Measurements from ENCODE around the gene CLEC18C. TPM values are rescaled to one million over a fixed set of nuclear protein-coding genes. Genes with fewer than 3 reads are reported as not detected.
"Not testable (repeated sequence)": the region's sequence is repeated elsewhere in the genome, so short reads cannot be mapped to it uniquely, and the experiment has no call there.

CLEC18C gene
- total RNA-seq, 1 donor from 2014 or later, result not detected

DNA sequence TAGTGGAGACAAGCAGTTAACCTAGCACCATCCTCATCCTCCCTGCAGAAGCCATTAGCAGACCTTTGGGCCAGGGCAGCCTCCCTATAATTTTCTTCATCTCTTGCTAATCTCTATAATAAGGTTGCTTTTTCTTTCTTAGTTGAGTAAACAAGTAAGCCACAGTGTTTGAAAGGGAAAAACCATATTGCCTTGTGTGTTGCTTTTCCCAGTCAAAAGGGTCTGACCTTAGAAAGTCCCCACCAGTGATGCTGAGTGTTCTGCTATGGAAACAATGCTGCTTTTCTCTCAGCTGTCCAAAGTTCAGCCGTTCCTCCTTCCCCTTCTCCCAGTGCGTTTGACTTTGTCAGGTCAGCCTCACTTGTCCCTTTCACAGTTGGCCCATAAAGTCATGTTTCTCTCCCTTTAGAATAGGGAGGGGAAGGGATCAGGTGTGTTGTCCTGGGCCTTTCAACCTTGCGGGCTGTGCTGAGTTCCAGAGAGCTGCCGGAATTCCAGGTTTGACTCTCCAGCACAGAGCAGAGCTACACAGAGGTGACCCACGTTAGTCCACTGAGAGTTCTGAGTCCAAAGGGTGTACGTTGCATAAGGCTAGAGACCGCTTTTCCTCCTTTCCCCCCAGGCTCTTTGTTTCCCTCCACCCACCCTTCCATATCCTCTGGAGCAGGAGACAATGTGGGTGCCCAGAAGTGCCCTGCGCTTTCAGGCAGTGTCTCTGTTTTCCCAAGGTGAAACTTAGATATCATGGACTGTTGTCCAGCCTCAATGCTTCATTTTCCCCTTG lies 15.9 kb upstream of the CLEC18C start:
- DNase-seq, result no peak
- no peak for ATAC-seq
- intact Hi-C loops (cut with micrococcal nuclease), result no loop called here

DNA sequence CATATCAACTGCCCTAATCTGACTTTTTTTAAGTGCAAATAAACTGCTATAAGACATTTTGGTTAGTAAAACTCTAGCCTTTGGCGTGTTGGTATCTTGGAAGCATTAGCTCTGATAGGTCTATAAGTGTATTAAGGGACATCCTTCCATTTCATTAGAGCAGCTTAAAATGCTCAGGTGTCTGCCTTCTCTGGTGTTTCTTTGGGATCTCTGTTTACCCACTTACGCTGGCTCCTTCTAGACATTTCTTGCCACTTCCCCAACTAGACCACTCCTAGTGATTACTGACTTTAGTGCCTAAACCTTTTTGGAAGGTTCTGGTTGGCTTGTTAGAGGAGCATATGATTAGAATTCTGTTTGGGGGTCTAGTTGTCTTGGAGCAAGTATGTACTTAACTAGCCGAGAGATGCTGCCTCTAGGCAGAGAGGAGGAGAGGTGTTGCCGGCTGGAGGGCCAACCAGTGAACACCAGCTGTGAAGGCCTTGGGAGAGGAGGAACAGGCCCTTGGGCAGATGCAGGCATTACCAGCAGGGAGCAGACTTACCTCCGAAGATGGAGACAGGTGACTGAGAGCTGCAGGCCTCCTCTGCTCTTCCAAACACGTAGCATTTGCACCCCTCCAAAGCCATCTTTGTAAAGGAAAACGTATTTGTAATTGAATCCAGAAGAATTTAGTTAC lies 15.2 kb upstream of the CLEC18C start:
- ATAC-seq (no peak), DNase-seq (no peak)
- intact Hi-C loops (cut with micrococcal nuclease), result no loop called here

DNA sequence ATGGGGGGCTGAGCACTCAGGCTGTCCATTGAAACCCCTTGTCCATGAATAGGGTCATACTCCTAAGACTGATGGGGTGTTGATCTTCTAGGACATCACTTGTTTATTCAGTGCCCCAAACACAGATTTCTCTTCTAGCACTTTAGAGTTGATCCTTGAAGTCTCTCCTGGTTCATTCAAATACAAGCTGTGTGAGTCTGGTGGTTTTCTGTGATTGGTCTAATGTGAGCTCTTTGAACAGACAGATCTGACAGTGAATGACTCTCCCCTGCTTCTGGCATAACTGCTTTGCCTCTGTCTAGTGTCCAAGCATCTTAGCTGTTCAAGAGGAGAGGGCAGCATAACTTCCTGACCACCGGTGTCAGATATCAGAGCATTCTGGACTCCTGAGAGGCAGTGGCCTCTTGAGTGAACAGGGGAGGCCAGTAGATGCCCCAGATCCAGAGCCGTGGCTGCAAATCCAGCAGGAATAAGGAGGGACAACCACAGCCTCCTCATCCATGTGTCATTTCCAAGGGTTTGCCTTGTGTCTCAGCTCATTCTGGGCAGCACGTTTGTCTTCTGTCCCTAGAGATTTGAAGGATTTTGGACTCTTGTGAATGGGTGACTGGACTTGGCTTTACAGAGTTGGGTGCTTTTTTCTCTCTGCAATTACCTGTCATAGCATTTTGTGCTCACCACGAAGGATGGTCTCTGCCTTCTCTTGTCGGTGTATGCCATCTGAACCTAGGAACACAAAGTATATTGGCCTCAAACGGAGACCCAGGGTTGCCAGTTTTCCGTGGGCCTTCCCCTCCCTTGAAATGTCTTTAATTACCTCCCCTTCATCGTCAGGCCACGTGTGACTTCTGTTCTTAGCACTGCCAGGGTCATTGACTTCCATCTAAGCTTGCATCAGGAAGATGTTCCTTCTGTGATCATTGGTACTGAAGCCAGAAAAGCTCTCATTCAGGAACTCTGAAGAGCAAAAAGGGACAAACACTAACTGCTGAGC lies 13.9 kb upstream of the CLEC18C start:
- intact Hi-C loops (cut with micrococcal nuclease), result no loop called here
- ATAC-seq (no peak), DNase-seq (no peak)

DNA sequence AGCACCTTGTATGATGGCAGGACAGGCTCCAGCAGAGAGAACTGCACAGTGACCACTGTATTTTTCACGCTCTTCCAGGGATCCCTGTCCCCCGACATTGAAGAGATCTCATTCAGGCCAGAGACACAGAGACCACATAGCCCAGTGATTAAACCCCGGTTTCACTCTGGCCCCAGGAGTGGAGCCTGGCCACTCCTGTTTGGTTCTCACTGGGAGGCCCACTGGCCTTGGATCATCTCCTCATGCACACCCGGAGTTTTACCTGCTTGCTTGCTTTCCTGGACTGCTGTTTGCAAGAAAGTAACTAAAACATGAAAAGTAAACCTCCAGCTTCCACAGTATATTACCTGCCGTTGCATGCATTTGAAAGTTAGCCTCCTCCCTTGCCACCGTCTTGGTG lies 13.2 kb upstream of the CLEC18C start:
- ATAC-seq (no peak), DNase-seq (no peak)
- intact Hi-C loops (cut with micrococcal nuclease), result no loop called here

DNA sequence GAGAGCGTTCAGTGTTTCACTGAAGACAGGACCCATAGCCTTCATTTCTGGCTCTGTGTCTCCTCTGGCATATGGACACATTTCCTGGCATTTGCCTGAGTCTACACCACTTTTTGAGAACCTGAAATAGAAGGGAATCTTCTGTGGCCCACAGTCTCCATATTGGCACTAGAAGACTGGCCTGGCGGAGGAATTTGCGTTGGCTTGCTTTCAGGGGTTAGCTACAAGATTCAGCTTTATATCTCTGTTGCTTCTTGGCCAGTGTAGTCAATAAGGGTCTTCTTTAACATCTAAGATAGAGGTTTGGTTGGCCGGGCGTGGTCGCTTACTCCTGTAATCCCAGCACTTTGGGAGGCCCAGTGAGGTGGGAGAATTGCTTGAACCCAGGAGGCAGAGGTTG lies 12.8 kb upstream of the CLEC18C start:
- DNase-seq (no peak), ATAC-seq (no peak)
- intact Hi-C loops (cut with micrococcal nuclease), result no loop called here

DNA sequence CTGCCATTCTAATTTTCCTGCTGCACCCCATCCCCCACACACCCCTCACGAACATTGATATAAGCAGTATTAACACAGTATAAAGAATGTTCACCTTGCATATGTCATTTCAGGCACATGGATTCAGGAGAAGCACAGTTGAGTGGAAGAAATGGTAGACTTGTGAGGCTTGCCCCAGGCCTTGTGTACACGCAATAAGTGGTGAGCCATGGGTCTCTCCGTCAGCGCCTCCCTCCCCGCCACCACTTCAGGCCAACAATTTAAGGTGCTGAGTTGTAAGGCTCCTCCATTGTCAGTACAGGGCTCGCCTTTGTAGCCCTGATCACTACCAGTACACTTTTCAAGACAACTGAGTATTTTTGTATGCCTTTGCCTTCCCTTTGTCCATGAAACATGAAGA lies 12.2 kb upstream of the CLEC18C start:
- ATAC-seq, result no peak
- DNase-seq, result no peak
- intact Hi-C loops (cut with micrococcal nuclease), result no loop called here

DNA sequence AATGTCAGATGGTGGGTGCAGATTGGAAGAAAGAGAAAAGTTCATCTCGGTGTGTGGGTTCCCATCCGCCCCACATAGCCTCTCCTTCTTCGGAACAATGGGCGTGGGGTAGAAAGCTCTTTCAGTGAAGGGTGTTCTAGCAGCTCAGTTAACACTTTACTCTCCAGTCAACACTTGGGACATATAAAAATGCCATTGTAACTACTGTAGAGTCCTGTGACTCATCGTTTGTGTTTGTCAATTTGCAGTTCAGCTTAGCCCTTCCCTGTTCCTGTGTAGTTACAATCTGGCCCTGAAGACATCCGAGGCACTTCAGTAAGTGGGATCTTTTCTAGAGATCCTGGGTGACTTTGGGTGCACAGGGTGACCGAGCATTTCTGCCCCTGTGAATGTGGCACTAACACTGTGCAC lies 11.5 kb upstream of the CLEC18C start:
- intact Hi-C loops (cut with micrococcal nuclease), result no loop called here

DNA sequence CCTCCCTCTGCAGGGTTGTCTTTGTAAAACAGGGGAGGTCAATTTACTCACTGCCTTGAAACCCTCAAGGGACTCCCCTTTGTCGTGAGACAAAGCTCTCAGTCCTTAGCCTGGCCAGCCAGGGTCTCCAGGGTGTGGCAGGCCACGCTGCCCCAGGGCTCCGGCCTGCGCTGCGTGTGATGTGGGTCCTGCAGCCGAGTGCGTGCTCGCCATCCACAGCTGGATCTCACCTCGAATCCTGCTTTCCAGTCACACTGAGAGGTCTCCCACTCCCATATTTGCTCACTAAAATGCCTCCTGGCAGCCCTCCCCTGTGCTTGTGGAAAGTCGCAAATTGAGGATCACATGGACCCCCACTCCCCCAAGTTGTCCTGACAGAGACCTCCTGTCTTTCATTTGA lies 10.0 kb upstream of the CLEC18C start:
- intact Hi-C loops (cut with micrococcal nuclease), result no loop called here
- DNase-seq, result no peak
- no peak for ATAC-seq

More for the DNA sequence above, 11.5 kb upstream of the CLEC18C start:
- no peak for DNase-seq
- ATAC-seq, result no peak

DNA sequence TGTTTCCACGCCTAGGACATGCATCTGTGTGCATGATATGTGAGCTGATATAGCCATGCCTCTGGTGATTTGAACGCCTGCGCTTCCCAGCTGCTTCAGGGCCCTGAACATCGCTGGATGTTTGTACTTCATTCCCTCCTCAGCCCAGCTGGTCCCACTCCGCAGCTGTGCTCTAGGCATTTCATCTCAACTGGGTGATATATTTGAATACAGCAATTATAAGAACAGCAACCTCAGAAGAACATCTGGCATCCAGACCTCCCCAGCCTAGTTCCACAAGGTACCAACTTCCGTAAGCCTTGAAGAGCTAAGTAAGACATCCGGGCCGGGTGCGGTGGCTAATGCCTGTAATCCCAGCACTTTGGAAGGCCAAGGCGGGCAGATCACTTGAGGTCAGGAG lies 6.9 kb upstream of the CLEC18C start:
- DNase-seq; intact Hi-C loops (cut with micrococcal nuclease): not testable (repeated sequence)
- peak; percentile 57 for ATAC-seq

DNA sequence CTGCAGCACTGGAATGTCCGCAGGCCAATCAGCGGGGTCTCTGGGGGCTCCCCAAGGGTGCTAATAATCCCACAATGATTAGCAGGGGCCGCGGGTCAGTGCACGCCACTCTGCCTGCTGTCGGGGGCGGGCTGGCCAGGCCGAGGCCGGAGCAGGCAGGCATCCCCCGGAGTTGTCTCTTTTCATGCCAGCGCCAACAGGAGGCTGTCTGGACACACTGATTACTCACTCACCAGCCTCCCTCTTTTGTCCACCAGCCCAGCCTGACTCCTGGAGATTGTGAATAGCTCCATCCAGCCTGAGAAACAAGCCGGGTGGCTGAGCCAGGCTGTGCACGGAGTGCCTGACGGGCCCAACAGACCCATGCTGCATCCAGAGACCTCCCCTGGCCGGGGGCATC lies 329 bp downstream of the CLEC18C start:
- ATAC-seq; DNase-seq; intact Hi-C loops (cut with micrococcal nuclease): not testable (repeated sequence)

DNA sequence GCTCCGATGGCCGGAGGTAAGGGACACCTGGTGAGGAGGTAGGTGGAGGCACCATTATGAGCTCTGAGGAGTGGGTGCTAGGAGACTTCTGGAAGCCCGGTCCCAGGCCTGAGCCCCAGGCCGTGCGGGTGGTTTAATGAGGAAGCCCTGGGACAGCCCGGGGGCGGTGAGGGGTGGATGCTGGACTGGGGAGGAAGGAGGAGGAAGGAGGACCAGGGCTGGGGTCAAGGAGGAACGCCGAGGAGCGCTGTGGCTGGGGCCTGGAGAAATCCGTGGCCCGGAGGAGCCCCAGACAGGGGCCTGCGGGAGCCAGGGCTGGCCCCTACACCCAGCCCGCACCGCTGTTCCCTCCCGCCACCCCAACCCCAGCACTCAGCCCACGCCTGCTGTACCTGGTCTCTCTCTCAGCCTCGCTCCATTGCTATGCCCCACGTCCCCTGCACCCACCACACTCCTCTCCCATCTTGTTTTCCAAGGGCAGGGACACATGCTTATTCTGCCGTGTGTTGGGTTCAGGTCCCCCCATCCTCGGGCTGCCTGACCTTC lies 873 bp downstream of the CLEC18C start:
- DNase-seq; intact Hi-C loops (cut with micrococcal nuclease): not testable (repeated sequence)
- peak; percentile 17 for ATAC-seq

DNA sequence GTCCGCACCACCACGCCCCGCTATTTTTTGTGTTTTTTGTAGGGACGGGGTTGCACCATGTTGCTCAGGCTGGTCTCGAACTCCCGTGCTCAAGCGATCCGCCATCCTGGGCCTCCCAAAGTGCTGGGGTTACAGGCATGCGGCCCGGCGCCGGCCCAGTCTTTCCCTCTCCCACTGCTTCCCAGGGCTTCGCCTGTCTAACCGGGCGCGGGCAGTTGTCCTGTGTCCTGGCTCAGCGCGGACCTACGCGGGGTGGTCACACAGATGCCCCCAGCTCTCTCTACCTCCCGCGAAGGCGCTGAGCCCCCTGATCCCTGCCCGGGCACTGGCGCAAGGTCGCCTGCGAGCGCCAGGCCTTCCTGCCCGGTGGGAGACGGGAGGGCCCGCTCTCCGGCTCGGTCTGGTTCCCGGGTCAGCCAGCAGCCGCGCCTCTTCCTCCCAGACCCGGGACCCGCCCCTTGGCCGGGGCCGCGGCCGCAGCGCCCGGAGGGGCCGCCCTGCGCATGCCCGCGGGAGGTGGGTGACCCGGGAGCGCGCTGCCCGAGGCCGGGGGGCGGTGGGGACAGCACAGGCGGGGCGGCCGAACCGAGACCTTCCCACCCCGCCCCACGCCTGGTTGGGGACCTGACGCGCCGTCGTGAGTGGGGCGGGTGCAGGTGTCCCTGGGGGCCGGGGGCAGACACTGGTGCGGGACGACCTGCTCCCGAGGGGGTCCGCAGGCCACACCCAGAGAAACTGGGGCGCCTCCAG lies 14.4 kb downstream of the CLEC18C start:
- ATAC-seq (peak; percentile 98), DNase-seq (peak; percentile 51)

DNA sequence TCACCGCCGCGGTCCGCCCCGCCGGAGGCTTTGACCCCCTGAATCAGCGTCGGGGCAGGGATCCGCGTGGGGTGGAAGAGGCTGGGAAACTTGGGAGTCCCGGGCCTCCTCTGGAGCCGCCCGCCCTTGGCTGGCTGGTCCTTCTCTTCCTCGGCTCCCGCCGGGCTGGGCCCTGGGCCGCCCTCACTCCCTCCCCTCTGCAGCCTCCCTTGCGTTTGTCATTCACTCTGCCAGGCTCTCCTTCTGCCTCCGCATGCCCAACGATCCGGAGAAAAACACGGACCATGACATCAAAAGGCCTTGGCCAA lies 15.0 kb downstream of the CLEC18C start:
- intact Hi-C loops (cut with micrococcal nuclease); DNase-seq: not testable (repeated sequence)
- ATAC-seq, result peak; percentile 83

More for the DNA sequence above, 14.4 kb downstream of the CLEC18C start:
- intact Hi-C loops (cut with micrococcal nuclease), result not testable (repeated sequence)

DNA sequence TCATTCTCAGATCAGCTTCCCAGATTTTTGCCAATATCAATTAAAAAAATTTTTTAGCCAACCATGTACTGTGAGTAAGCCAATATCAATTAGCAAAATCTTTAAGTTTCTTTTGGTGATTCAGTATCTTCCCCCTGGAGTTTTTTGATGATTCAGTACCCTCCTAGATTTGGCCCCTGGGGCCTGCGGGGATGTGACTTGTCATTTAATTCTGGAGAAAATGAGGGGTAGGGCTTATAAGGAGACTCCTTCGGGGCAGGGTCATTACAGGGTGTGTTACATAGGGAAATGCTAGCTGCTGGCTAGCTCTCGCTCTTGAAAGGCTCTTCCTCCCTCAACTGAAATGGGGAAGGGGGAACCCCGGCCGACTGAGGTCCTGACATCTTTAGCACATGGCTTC lies 17.0 kb downstream of the CLEC18C start:
- DNase-seq; intact Hi-C loops (cut with micrococcal nuclease); ATAC-seq: not testable (repeated sequence)

DNA sequence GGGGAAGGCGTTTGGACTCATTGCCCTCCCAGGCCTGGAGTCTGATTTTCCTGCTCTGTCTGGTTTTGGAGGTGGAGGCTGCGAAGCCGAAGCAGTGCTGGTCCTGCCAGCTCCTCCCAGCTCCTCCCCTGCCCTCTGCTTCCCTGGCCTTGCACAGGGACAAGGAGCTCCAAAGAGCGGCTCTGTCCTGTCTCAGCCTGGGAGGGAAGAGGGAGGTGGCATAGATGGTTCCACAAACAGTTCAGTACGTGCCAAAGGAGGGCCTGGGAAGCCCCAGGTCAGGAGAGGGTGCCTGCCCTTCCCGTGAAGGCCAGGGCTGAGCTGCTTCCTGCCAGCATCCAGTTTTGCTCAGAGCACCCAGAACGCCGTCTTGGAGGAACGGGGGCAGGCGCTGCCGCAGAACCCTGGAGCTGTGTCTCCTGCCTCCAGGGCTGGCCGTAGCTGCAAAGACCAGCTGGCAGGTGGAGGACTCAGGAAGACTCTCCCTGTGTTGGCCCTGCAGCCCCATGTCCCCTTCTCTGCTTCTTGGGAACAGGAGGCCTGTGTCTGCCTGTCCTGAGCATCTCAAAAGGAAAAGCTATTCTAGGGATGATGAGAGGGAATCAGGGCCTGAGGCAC lies 23.2 kb downstream of the CLEC18C start:
- intact Hi-C loops (cut with micrococcal nuclease); DNase-seq: not testable (repeated sequence)
- peak; percentile 66 for ATAC-seq

DNA sequence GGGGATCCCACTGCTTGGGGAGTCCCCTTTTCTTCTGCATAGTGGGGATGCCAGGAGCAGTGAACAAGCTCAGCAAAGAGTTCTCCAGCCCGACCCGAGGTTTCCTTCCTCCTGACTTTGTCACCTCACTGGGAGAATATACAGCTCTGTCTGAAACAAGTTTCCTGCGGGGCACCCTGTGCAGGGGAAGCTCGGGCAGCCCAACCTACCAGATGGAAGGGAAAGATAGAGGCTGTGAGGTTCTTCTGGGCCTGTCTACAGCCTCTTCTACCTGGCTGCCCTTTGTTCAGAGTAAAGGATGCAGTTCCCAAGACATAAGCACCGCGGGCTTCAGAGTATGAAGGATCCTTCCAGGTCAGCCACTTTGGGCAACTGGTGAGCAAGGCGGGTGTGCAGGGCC lies 24.0 kb downstream of the CLEC18C start:
- intact Hi-C loops (cut with micrococcal nuclease); ATAC-seq; DNase-seq: not testable (repeated sequence)

DNA sequence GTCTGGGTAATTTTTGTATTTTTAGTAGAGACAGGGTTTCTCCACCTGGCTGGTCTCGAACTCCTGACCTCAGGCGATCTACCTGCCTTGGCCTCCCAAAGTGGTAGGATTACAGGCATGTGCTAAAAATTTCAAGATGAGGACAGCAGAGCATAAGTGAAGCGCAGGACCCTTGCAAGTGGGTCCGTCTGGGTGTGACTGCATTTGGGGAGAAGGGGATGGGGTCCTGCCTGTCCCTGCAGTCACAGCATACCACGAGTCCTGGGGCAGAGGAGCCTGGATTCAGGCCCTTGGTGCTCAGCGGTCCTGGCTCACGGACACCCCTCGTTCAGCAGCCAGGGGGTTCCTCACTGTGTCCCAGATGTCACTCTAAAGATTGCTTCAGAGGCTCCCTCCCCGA lies 24.6 kb downstream of the CLEC18C start:
- ATAC-seq; DNase-seq; intact Hi-C loops (cut with micrococcal nuclease): not testable (repeated sequence)

DNA sequence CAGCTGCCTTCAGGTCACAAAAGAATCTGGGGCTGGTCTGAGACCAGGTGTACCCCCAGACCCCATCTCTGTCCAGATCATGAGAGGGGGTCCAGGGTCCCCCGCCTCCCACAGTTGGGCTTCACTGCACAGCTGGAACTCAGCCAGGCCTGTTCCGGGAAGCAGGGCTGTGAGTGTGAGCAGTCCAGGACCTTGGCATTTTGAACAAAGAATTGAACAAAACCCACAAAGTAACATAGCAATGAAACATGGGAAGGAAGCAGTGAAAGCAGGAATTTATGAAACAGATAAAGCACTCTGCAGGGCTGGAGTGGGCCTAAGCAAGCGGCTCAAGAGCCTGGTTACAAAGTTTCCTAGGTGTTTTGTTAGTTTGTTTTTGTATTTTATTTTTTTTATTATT lies 25.1 kb downstream of the CLEC18C start:
- DNase-seq; ATAC-seq; intact Hi-C loops (cut with micrococcal nuclease): not testable (repeated sequence)
